NCI-H1417 (cell line): ENCODE measurements around the gene AKR7A3.
"Not testable (repeated sequence)": the region's sequence is repeated elsewhere in the genome, so short reads cannot be mapped to it uniquely, and the experiment has no call there.

Experiments
- DNase-seq, 3 experiments: peaks; one replicate each; lab custom pipeline; 2025; lab: John Stamatoyannopoulos, UW

Gene AKR7A3

GRCh38 chr1:19319196-19319595 is 30.6 kb upstream of the AKR7A3 start:
- no peak for DNase-seq

GRCh38 chr1:19317126-19317910 is 28.7 kb upstream of the AKR7A3 start:
- no peak for DNase-seq

GRCh38 chr1:19315378-19316198 is 27.0 kb upstream of the AKR7A3 start:
- DNase-seq: no peak

GRCh38 chr1:19313961-19314882 is 25.7 kb upstream of the AKR7A3 start:
- DNase-seq: no peak

GRCh38 chr1:19313636-19313959 is 25.0 kb upstream of the AKR7A3 start:
- no peak for DNase-seq

GRCh38 chr1:19312782-19313635 is 24.4 kb upstream of the AKR7A3 start:
- DNase-seq: peak in 1 of 3 experiments; percentile 25

- peak; percentile 93 to 96 (median 94) for DNase-seq
Observed at GRCh38 chr1:19311931-19312781, 23.6 kb upstream of the AKR7A3 start, which contains the start of the genes AKR7A2 and SLC66A1. TSS of gene AKR7A2 (minus strand) at chr1:19312144. CDS start at chr1:19312124, 20 bp downstream. TSS of gene SLC66A1 (plus strand) at chr1:19312326. CDS start at chr1:19317678, 5,352 bp downstream.

GRCh38 chr1:19311503-19311930 is 22.9 kb upstream of the AKR7A3 start:
- peak in 2 of 3 experiments; percentile 74 to 77 for DNase-seq

- DNase-seq: peak in 2 of 3 experiments; percentile 68 to 75
Observed at GRCh38 chr1:19310720-19311502, 22.3 kb upstream of the AKR7A3 start.

GRCh38 chr1:19310061-19310460 is 21.5 kb upstream of the AKR7A3 start:
- DNase-seq: no peak

GRCh38 chr1:19309123-19309813 is 20.7 kb upstream of the AKR7A3 start:
- DNase-seq: no peak

GRCh38 chr1:19308509-19308907 is 19.9 kb upstream of the AKR7A3 start:
- no peak for DNase-seq

GRCh38 chr1:19307794-19308508 is 19.4 kb upstream of the AKR7A3 start:
- no peak for DNase-seq

- DNase-seq: no peak
Observed at GRCh38 chr1:19306941-19307340, 18.4 kb upstream of the AKR7A3 start.

GRCh38 chr1:19305880-19306279 is 17.3 kb upstream of the AKR7A3 start:
- no peak for DNase-seq

GRCh38 chr1:19304081-19304480 is 15.5 kb upstream of the AKR7A3 start:
- not testable (repeated sequence) for DNase-seq

GRCh38 chr1:19300211-19300610 is 11.6 kb upstream of the AKR7A3 start:
- no peak for DNase-seq

GRCh38 chr1:19294638-19295037 is 6.1 kb upstream of the AKR7A3 start:
- DNase-seq: no peak
